Cardiac muscle cell (in vitro differentiated cells and primary cell): ENCODE results near the gene NTN5. TPM values are rescaled to one million over a fixed set of nuclear protein-coding genes. Genes with fewer than 3 reads are reported as not detected.

Experiments
- DNase-seq, 2 donors: peaks; one replicate each; pipeline versions ENCODE4 v3.0.0 to v3.0.0-alpha.2; 2010 to 2017; ENCODE audit warnings: low read depth in 1 of 2, low spot score in 1 of 2
- H3K27ac ChIP-seq: fragments of 200-600 bp; sonication (generic); 2 replicates; pipeline ENCODE4 v1.5.1; 2016
- H3K27me3 ChIP-seq: fragments of 200-600 bp; sonication (generic); 2 replicates; pipeline ENCODE4 v1.6.0; 2016; ENCODE audit warnings: control low read depth
- H3K36me3 ChIP-seq: fragments of 200-600 bp; sonication (generic); 2 replicates; pipeline ENCODE4 v1.5.1; 2016; ENCODE audit warnings: control low read depth
- H3K4me1 ChIP-seq: fragments of 200-600 bp; sonication (generic); 2 replicates; pipeline ENCODE4 v1.8.1; 2017; ENCODE audit warnings: low read depth, mild to moderate bottlenecking, mixed run types
- H3K4me3 ChIP-seq: fragments of 200-600 bp; sonication (generic); 2 replicates; pipeline ENCODE4 v1.5.1; 2016; ENCODE audit warnings: mild to moderate bottlenecking
- H3K9me3 ChIP-seq: fragments of 200-600 bp; sonication (generic); 2 replicates; pipeline ENCODE4 v1.5.1; 2017; ENCODE audit warnings: low read depth, mild to moderate bottlenecking, control low read depth
- CTCF ChIP-seq: IDR thresholded peaks from 2 replicates; pipeline ENCODE4 v1.5.1; 2012; ENCODE audit warnings: low read depth, mild to moderate bottlenecking, low read length
- polyA plus RNA-seq: library from polyadenylated mRNA; unstranded; fragments of >200 nt; fragmentation: Nextera tagmentation; extraction: Ambion mirVana; gene quantifications from 2 replicates; pipeline ENCODE4 v1.2.1, GENCODE V29; 2016
- total RNA-seq: library from RNA; depleted of rRNA; stranded (reverse); fragments of >200 nt; gene quantifications from 2 replicates; pipeline ENCODE4 v1.2.3, GENCODE V29; 2016

Gene NTN5
- total and polyA plus RNA-seq, 2 experiments from 2014 or later = 4.1 TPM; not detected in 1

- no peak for TF ChIP-seq CTCF
- DNase-seq = peak; percentile 46 to 85
- H3K9me3 ChIP-seq = no peaks in the 10 kb centered on the region
- no peak overlapping the region for H3K4me3 ChIP-seq
- H3K4me1 ChIP-seq = peaks cover 16% of the 10 kb centered on the region
- H3K36me3 ChIP-seq = no peaks in the 10 kb centered on the region
- no peak overlapping the region for H3K27ac ChIP-seq
- no peaks in the 10 kb centered on the region for H3K27me3 ChIP-seq
Measured at GRCh38 chr19:48629599-48630295, 43.1 kb downstream of the NTN5 start.

GRCh38 chr19:48629297-48629598 is 43.6 kb downstream of the NTN5 start:
- Histone ChIP-seq H3K4me3 (no peak overlapping the region), H3K27ac (no peak overlapping the region), H3K36me3 (no peaks in the 10 kb centered on the region), H3K9me3 (no peaks in the 10 kb centered on the region), H3K4me1 (peaks cover 15% of the 10 kb centered on the region), H3K27me3 (no peaks in the 10 kb centered on the region)
- no peak for DNase-seq
- no peak for TF ChIP-seq CTCF

GRCh38 chr19:48628486-48629296 is 44.1 kb downstream of the NTN5 start:
- Histone ChIP-seq H3K4me3 (no peak overlapping the region), H3K27ac (no peak overlapping the region), H3K27me3 (no peaks in the 10 kb centered on the region), H3K4me1 (peaks cover 9% of the 10 kb centered on the region), H3K36me3 (no peaks in the 10 kb centered on the region), H3K9me3 (no peaks in the 10 kb centered on the region)
- no peak for DNase-seq
- TF ChIP-seq CTCF = no peak

GRCh38 chr19:48627865-48628314 is 44.9 kb downstream of the NTN5 start:
- TF ChIP-seq CTCF = no peak
- H3K27me3 ChIP-seq = no peaks in the 10 kb centered on the region
- H3K36me3 ChIP-seq = no peaks in the 10 kb centered on the region
- peaks cover 8% of the 10 kb centered on the region for H3K4me1 ChIP-seq
- no peak overlapping the region for H3K4me3 ChIP-seq
- H3K9me3 ChIP-seq = no peaks in the 10 kb centered on the region
- H3K27ac ChIP-seq = no peak overlapping the region
- DNase-seq = no peak

GRCh38 chr19:48627201-48627864 is 45.5 kb downstream of the NTN5 start:
- H3K27me3 ChIP-seq = no peaks in the 10 kb centered on the region
- TF ChIP-seq CTCF = no peak
- H3K27ac ChIP-seq = no peak overlapping the region
- H3K9me3 ChIP-seq = no peaks in the 10 kb centered on the region
- DNase-seq = no peak
- peaks cover 8% of the 10 kb centered on the region for H3K4me1 ChIP-seq
- H3K4me3 ChIP-seq = no peak overlapping the region
- no peaks in the 10 kb centered on the region for H3K36me3 ChIP-seq
